CD4-positive, alpha-beta T cell treated with Interleukin-15 for 1 hour (primary cell): Measurements from ENCODE around the gene LYPLAL1.
"Not testable (repeated sequence)": the region's sequence is repeated elsewhere in the genome, so short reads cannot be mapped to it uniquely, and the experiment has no call there.

Source experiments
- DNase-seq: peaks from one replicate; pipeline ENCODE4 v3.0.0-alpha.2; 2020

The LYPLAL1 gene

GRCh38 chr1:219223496-219223895 is 49.8 kb downstream of the LYPLAL1 start:
- no peak for DNase-seq

- no peak for DNase-seq
Measured at GRCh38 chr1:219226196-219226595, 52.5 kb downstream of the LYPLAL1 start.

DNA sequence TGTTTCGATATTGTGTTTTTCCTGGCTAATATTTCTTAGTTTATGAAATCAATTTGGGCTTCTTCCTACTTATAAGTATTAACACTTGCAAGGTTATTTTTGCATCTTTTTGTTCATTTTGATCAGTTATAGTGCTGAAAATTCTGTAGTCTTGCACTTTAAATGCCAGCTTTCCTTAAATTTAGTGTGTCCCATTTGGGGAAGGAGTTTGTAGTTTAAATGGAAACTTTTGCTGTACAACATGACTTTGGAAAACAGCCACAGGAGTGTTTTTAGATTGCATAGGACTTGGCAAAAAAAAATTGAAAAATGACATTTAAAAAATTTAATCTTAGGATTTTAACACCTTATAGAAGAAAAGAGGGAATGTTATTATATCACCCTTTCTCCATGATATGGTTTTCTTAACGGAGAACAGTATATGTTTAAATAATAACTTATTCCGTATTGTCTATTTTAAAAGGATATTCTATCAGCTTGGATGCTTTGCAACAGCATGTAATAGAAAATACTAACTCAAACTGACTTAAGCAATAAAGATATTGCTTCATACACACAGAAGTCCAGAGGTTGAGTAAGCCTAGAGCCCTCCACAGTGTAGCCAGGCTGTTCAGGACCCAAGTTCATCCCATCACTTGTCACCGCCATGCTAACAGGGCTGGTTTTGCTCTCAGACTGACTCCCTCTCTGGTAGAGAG is 53.8 kb downstream of the LYPLAL1 start:
- DNase-seq, result no peak

DNA sequence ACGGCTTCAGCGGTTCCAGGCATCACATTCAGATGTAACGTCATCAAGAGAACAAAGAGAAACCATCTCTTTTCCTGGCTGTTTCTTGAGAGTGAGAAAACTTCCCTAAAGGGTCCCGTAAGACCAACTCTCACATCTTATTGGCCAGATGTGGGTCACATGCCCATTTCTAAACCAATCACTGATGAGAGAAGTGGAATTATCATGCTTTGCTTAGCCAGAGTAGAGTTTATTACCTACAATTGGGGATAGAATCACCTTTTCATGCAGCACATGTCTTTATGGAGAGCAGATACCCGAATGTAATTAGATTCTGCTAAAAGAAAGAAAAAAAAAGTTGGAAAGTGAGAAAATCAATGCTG is 54.4 kb downstream of the LYPLAL1 start:
- no peak for DNase-seq

- DNase-seq, result no peak
Measured at GRCh38 chr1:219232890-219233289, 59.2 kb downstream of the LYPLAL1 start.

GRCh38 chr1:219235903-219236481 is 62.3 kb downstream of the LYPLAL1 start:
- no peak for DNase-seq

DNA sequence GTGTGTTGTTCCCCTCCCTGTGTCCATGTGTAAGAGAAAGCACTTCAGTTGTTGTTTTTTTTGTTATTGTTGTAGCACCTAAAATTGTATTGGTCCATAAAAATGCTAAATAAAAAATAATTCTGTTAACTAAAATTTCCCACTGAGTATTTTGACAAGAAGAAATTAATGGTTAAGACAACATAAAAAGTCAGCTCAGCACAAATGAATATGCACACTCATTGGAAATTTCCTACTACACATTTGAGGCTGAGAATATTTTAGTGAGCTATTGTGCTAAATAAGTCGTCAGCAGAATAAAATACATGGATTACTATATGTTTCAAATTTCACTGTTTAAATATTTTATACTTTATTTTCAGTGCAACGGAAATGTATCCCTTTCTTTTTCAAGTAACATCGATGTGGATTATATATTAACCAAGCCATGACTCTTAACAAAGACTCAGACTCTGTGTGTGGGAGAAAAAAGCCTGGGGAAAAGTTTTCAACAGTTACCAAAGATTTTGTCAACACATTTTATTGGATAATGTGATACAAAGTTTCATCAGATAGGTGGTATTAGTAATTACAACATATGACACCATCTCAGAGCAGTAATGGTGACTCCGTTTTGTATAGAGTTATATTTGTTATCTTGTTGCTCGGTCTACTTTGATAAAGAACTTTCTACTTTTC is 63.4 kb downstream of the LYPLAL1 start:
- no peak for DNase-seq

GRCh38 chr1:219239518-219239917 is 65.8 kb downstream of the LYPLAL1 start:
- DNase-seq, result no peak

- no peak for DNase-seq
Measured at GRCh38 chr1:219244864-219245263, 71.2 kb downstream of the LYPLAL1 start.

- no peak for DNase-seq
Measured at GRCh38 chr1:219247441-219247840, 73.8 kb downstream of the LYPLAL1 start.

- DNase-seq, result not testable (repeated sequence)
Measured at GRCh38 chr1:219250468-219250867, 76.8 kb downstream of the LYPLAL1 start.

GRCh38 chr1:219257751-219258150 is 84.1 kb downstream of the LYPLAL1 start:
- DNase-seq, result no peak

GRCh38 chr1:219261454-219261853 is 87.8 kb downstream of the LYPLAL1 start:
- DNase-seq, result no peak
